ENCODE data around the gene AQP6. TPM values are rescaled to one million over a fixed set of nuclear protein-coding genes. Genes with fewer than 3 reads are reported as not detected.

AQP6 gene
- total and polyA plus RNA-seq, 8 donors: 0.18 to 0.58 (median 0.45) TPM; not detected in 5

DNA sequence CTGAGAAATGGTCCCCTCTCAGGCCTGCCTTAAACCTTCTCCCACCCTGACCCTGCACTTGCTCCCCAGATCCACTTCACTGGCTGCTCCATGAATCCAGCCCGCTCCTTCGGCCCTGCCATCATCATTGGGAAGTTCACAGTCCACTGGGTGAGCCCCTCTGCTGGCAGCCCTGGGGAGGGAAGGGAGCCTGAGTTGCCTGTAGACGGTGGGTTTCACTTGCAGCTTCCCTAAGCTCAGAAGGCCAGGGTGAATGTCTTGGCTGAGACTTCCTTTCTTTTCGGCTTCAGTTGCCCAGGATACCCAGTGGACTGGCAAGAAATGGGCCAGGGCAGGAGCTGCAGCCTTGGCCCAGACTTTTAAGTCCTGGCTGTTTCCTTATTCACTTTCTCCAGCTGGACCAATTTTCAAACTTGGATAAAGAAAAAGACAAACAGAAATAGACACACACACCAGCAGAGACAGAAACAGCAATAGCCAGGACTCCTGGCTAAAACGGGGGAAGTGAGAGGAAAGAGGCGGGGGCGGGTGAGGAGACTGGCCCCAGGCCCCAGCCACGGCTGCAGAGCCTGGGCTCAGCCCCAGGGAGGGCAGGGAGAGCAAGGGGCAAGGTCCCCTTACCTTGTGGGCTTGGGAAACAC is 2.0 kb downstream of the AQP6 start:
- TF ChIP-seq, protein P1, sequence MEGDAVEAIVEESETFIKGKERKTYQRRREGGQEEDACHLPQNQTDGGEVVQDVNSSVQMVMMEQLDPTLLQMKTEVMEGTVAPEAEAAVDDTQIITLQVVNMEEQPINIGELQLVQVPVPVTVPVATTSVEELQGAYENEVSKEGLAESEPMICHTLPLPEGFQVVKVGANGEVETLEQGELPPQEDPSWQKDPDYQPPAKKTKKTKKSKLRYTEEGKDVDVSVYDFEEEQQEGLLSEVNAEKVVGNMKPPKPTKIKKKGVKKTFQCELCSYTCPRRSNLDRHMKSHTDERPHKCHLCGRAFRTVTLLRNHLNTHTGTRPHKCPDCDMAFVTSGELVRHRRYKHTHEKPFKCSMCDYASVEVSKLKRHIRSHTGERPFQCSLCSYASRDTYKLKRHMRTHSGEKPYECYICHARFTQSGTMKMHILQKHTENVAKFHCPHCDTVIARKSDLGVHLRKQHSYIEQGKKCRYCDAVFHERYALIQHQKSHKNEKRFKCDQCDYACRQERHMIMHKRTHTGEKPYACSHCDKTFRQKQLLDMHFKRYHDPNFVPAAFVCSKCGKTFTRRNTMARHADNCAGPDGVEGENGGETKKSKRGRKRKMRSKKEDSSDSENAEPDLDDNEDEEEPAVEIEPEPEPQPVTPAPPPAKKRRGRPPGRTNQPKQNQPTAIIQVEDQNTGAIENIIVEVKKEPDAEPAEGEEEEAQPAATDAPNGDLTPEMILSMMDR (IDR thresholded peaks at IDR 0.05): no peak
- TF ChIP-seq POLR2AphosphoS5 (IDR thresholded peaks at IDR 0.05) (no peak), POLR2A (IDR thresholded peaks at IDR 0.05) (no peak), EP300 (IDR thresholded peaks at IDR 0.05) (no peak)
- Histone ChIP-seq H3K9me3 (no peaks in the 10 kb centered on the region), H3K27ac (peak overlapping the region in 3 of 5 donors; percentile 25 to 72 (median 50)), H3K27me3 (peaks cover 0 to 3% (median 0%) of the 10 kb centered on the region in 3 donors), H3K4me3 (no peak overlapping the region), H3K36me3 (no peaks in the 10 kb centered on the region), H3K4me1 (peaks cover 14 to 36% (median 18%) of the 10 kb centered on the region in 4 donors)
- intact Hi-C loops (cut with DNase I; ENCODE audit: low total_unique reads): no loop called here
- no peak for DNase-seq
- 41 to 58% (median 44%) methylated on average over 8 of the region's 8 CpGs for WGBS, 5 donors

DNA sequence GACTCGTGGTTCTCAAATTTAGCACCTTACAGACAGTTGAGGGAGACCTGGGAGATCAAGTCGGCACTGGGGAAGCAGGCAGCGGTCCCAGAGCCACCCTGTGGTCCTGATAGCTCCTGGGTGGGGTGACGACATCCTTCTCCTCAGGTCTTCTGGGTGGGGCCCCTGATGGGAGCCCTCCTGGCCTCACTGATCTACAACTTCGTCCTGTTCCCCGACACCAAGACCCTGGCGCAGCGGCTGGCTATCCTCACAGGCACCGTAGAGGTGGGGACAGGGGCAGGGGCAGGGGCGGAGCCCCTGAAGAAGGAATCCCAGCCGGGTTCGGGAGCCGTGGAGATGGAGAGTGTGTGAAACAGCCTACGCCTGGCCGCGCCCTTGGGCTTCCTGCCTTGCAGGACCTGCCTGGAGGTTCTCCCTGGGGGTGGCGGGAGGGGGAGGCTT is 2.6 kb downstream of the AQP6 start:
- no peak for TF ChIP-seq POLR2AphosphoS5 (IDR thresholded peaks at IDR 0.05)
- TF ChIP-seq EP300 (IDR thresholded peaks at IDR 0.05): no peak
- TF ChIP-seq, protein P1 (IDR thresholded peaks at IDR 0.05): no peak
- TF ChIP-seq POLR2A (IDR thresholded peaks at IDR 0.05): no peak
- no peaks in the 10 kb centered on the region for H3K27me3 ChIP-seq
- H3K9me3 ChIP-seq: no peaks in the 10 kb centered on the region
- intact Hi-C loops (cut with DNase I; ENCODE audit: low total_unique reads): no loop called here
- no peaks in the 10 kb centered on the region for H3K36me3 ChIP-seq
- H3K27ac ChIP-seq: peak overlapping the region in 3 of 5 donors; percentile 25 to 72 (median 50)
- whole genome bisulfite sequencing, 5 donors: 0 to 67% (median 55%) methylated on average over 1 to 17 of the region's 17 CpGs
- DNase-seq: peak in 1 of 2 donors; percentile 23
- no peak overlapping the region for H3K4me3 ChIP-seq
- H3K4me1 ChIP-seq: peaks cover 14 to 37% (median 18%) of the 10 kb centered on the region in 4 donors

DNA sequence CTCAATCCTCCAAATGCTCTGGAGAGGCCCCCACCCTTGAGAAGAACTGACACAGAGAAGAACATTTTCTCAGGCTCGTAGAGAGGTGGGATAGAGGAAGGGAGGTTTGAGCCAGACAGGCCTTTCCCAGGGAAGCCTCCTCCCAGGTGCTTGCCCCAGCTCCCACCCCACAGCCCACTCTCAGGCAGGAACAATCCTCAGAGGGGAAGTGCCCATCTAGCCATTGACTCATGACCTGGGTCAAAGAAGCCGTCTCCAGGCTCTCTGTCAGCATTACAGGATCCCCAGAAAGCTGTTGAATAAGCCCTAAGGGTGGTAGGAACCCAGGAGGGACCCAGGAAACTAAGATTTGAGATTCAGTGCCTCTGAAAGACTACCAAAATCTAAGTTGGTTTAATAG is 3.8 kb downstream of the AQP6 start:
- Histone ChIP-seq H3K36me3 (no peaks in the 10 kb centered on the region), H3K4me1 (peaks cover 14 to 45% (median 21%) of the 10 kb centered on the region in 4 donors), H3K4me3 (no peak overlapping the region), H3K9me3 (no peaks in the 10 kb centered on the region), H3K27me3 (no peaks in the 10 kb centered on the region), H3K27ac (no peak overlapping the region)
- WGBS, 5 donors: 75 to 91% (median 84%) methylated on average over 2 of the region's 2 CpGs
- intact Hi-C loops (cut with DNase I; ENCODE audit: low total_unique reads): no loop called here
- no peak for DNase-seq
- TF ChIP-seq, protein P1 (IDR thresholded peaks at IDR 0.05): no peak
- no peak for TF ChIP-seq EP300 (IDR thresholded peaks at IDR 0.05)
- no peak for TF ChIP-seq POLR2A (IDR thresholded peaks at IDR 0.05)

DNA sequence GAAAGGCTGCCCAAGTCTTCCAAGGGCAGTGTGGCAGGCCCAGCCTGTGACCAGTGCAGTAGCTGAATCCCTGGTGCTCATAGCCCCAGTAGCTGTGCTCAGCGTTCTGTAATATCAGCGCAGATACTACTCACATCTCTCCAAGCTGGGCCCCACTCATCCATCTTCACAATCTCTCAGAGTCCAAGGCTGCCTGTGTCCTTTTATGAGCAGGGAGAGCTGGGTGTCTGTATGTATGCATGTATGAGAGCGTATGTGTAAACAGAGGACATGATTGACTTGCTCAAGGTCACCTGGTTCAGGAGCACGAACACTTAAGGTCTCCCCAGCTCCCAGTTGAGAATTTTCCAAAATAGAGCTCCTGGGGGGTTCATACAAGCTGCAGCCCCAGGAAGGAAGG is 5.4 kb downstream of the AQP6 start:
- H3K27ac ChIP-seq: no peak overlapping the region
- H3K4me3 ChIP-seq: no peak overlapping the region
- H3K36me3 ChIP-seq: no peaks in the 10 kb centered on the region
- peak in 1 of 2 donors; percentile 17 for DNase-seq
- H3K4me1 ChIP-seq: peaks cover 14 to 42% (median 20%) of the 10 kb centered on the region in 4 donors
- WGBS, 5 donors: 61 to 86% (median 84%) methylated on average over 4 of the region's 4 CpGs
- H3K9me3 ChIP-seq: no peaks in the 10 kb centered on the region
- TF ChIP-seq, protein P1 (IDR thresholded peaks at IDR 0.05): no peak
- no peak for TF ChIP-seq POLR2A (IDR thresholded peaks at IDR 0.05)
- no peak for TF ChIP-seq EP300 (IDR thresholded peaks at IDR 0.05)
- TF ChIP-seq POLR2AphosphoS5 (IDR thresholded peaks at IDR 0.05): no peak
- intact Hi-C loops (cut with DNase I; ENCODE audit: low total_unique reads): no loop called here
- H3K27me3 ChIP-seq: no peaks in the 10 kb centered on the region

All from stomach (tissue), 9 donors.